Ishikawa (cell line): ENCODE data around the gene MSH5.

ENCODE experiments used
- CREB1 ChIP-seq: IDR thresholded peaks from 2 replicates; pipeline ENCODE4 v1.6.1; 2012; ENCODE audit warnings: low read depth
- TF ChIP-seq, protein P1 (sequence below): IDR thresholded peaks from 2 replicates; pipeline ENCODE4 v1.6.1; 2012

DNA sequence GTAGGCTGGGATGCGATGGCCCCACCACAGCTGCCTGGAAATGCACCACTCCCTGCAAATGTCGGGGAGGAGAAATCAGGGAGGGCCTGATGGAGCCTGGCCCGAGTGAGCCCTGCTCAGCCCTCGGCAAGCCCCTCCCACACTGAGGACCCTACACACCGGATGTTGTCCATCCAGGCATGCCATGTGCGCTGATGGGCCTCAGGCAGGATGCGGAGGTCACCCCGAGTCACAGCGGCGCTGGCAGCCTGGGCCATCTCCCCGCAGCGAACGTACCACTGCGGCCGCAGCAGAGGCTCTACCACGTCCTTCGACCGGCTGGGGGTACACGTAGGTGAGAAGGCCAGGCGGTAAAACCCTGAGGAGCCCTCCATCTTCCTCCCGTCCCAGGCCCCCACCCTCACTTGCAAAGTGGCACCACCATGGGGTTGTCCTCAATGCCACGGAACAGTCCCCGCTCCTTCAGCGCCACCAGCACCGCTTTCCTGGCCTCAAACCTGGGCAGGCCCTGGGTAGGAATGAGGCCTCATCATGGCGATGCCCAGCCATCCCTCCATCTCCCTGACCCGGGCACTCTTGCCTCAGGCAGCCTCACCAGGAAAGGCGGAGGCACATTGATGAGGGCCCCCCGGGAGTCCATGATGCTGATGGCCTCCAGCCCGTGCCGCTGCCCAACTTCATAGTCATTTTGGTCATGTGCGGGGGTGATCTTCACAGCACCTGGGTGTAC, 42.5 kb downstream of the MSH5 start:
- TF ChIP-seq, protein P1, sequence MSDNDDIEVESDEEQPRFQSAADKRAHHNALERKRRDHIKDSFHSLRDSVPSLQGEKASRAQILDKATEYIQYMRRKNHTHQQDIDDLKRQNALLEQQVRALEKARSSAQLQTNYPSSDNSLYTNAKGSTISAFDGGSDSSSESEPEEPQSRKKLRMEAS: no peak
- TF ChIP-seq CREB1: no peak
